Measurements from ENCODE around the gene CCDC13. TPM values are rescaled to one million over a fixed set of nuclear protein-coding genes. Genes with fewer than 3 reads are reported as not detected.

The CCDC13 gene
- total RNA-seq, 1 donor from 2014 or later = 0.40 TPM

DNA sequence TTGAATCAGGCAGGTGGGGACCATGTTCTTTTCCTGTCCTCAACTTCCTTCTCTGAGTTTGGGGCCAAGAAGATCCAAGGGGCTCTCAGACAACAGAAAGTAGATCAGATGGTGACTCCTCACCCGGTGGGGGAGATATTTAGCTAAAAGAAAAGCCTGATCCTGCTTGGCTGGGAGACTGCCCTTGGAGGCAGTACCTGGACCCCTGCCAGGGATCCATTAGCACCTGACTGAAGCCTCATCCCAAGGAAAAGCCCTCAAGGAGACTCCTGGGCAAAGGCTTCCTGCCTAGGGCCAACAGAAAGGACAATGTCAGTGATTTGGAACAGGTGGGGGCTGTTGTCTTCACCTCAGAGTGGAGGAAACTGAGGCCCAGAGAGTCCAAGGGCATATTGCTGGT, 37.0 kb downstream of the CCDC13 start:
- H3K27me3 Mint-ChIP-seq (ENCODE audit: low read depth) = peaks cover 6% of the 10 kb centered on the region
- no peaks in the 10 kb centered on the region for H3K36me3 Mint-ChIP-seq (ENCODE audit: low read depth)
- no peaks in the 10 kb centered on the region for H3K4me1 Mint-ChIP-seq (ENCODE audit: low read depth)
- no peak for DNase-seq (ENCODE audit: low spot score)
- H3K9me3 Mint-ChIP-seq (ENCODE audit: low read depth) = peaks cover 5% of the 10 kb centered on the region
- TF ChIP-seq, protein P1, sequence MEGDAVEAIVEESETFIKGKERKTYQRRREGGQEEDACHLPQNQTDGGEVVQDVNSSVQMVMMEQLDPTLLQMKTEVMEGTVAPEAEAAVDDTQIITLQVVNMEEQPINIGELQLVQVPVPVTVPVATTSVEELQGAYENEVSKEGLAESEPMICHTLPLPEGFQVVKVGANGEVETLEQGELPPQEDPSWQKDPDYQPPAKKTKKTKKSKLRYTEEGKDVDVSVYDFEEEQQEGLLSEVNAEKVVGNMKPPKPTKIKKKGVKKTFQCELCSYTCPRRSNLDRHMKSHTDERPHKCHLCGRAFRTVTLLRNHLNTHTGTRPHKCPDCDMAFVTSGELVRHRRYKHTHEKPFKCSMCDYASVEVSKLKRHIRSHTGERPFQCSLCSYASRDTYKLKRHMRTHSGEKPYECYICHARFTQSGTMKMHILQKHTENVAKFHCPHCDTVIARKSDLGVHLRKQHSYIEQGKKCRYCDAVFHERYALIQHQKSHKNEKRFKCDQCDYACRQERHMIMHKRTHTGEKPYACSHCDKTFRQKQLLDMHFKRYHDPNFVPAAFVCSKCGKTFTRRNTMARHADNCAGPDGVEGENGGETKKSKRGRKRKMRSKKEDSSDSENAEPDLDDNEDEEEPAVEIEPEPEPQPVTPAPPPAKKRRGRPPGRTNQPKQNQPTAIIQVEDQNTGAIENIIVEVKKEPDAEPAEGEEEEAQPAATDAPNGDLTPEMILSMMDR (IDR thresholded peaks at IDR 0.05) = no peak
- no peak overlapping the region for H3K4me3 Mint-ChIP-seq (ENCODE audit: unreplicated experiment)
- no peak overlapping the region for H3K27ac Mint-ChIP-seq (ENCODE audit: unreplicated experiment)

GRCh38 chr3:42735615-42736014, 37.4 kb downstream of the CCDC13 start:
- peaks cover 5% of the 10 kb centered on the region for H3K9me3 Mint-ChIP-seq (ENCODE audit: low read depth)
- no peaks in the 10 kb centered on the region for H3K36me3 Mint-ChIP-seq (ENCODE audit: low read depth)
- H3K4me1 Mint-ChIP-seq (ENCODE audit: low read depth) = no peaks in the 10 kb centered on the region
- no peak overlapping the region for H3K27ac Mint-ChIP-seq (ENCODE audit: unreplicated experiment)
- peaks cover 6% of the 10 kb centered on the region for H3K27me3 Mint-ChIP-seq (ENCODE audit: low read depth)
- no peak overlapping the region for H3K4me3 Mint-ChIP-seq (ENCODE audit: unreplicated experiment)
- TF ChIP-seq, protein P1 (IDR thresholded peaks at IDR 0.05) = no peak
- no peak for DNase-seq (ENCODE audit: low spot score)

- H3K27ac Mint-ChIP-seq (ENCODE audit: unreplicated experiment) = no peak overlapping the region
- H3K9me3 Mint-ChIP-seq (ENCODE audit: low read depth) = peaks cover 5% of the 10 kb centered on the region
- H3K36me3 Mint-ChIP-seq (ENCODE audit: low read depth) = no peaks in the 10 kb centered on the region
- no peak overlapping the region for H3K4me3 Mint-ChIP-seq (ENCODE audit: unreplicated experiment)
- TF ChIP-seq, protein P1 (IDR thresholded peaks at IDR 0.05) = no peak
- H3K4me1 Mint-ChIP-seq (ENCODE audit: low read depth) = no peaks in the 10 kb centered on the region
- DNase-seq (ENCODE audit: low spot score) = no peak
- H3K27me3 Mint-ChIP-seq (ENCODE audit: low read depth) = peaks cover 6% of the 10 kb centered on the region
Measured at GRCh38 chr3:42735019-42735418, 38.0 kb downstream of the CCDC13 start.

DNA sequence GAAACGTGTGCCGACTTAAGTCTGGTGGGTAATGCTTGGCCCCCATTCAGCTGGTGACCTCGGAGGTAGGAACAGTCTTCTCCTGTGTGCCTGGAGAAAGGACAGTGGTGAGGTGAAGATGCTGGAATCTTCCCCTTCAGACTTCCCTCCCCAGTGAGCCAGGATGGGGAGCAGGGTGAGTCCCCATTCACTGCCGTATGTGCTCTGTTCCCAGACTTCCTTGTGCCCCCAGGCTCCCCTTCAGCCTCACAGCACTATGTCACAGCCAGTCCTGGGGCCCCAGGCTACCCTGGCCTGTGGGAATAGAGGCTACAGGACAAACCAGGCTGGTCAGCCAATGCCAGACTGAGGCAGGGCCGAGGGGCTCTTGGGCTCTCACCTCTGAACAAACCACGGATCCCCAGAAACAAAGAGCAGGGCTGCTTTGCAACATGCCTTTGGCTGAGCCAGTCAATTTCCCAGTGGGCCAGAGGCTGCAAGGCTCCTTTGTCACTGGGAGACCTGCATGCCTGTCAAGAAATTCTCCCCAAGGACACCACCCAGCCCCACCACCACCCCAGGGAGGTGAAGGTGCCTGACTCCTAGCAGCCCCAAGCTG, 38.7 kb downstream of the CCDC13 start:
- H3K36me3 Mint-ChIP-seq (ENCODE audit: low read depth) = no peaks in the 10 kb centered on the region
- peaks cover 5% of the 10 kb centered on the region for H3K9me3 Mint-ChIP-seq (ENCODE audit: low read depth)
- DNase-seq (ENCODE audit: low spot score) = no peak
- H3K27me3 Mint-ChIP-seq (ENCODE audit: low read depth) = peaks cover 6% of the 10 kb centered on the region
- H3K27ac Mint-ChIP-seq (ENCODE audit: unreplicated experiment) = no peak overlapping the region
- no peaks in the 10 kb centered on the region for H3K4me1 Mint-ChIP-seq (ENCODE audit: low read depth)
- H3K4me3 Mint-ChIP-seq (ENCODE audit: unreplicated experiment) = no peak overlapping the region
- TF ChIP-seq, protein P1 (IDR thresholded peaks at IDR 0.05) = no peak

DNA sequence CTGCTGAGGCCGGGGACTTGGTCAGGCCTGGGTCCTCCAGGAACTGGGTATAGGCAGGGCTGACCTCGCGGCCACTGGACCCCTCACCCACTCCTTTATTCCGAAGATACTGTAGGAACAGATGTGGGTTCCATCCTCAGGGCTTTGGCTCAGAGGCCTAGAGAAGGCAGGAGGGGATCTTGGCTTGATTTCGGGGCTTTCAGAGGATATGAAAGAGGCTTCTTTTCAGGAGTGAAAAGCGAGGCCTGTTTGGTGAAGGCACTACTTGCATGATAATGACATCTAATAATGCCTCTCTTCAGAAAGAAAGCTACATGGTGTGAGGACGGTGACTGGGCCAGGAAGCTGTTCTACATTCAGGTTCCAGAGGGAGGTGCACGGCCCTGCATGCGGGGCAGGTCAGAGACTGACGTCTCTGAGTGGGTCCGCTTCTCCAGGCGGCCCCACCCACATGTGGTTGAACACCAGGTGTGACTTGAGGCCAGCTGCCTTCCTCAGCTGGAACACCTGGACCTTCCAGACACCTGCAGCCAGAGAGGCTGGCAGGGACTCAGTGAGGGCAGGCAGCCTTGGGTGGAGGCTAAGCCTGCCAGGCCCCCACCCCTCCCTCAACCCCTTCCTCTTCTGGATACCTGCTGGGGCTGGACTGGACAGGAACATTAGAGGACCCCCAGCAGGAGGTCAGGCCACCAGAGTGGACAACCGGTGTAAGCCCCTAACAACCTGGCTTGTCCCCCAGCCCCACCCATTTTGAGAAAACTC, 39.4 kb downstream of the CCDC13 start:
- no peaks in the 10 kb centered on the region for H3K4me1 Mint-ChIP-seq (ENCODE audit: low read depth)
- H3K27ac Mint-ChIP-seq (ENCODE audit: unreplicated experiment) = no peak overlapping the region
- peaks cover 6% of the 10 kb centered on the region for H3K27me3 Mint-ChIP-seq (ENCODE audit: low read depth)
- TF ChIP-seq, protein P1 (IDR thresholded peaks at IDR 0.05) = no peak
- DNase-seq (ENCODE audit: low spot score) = no peak
- H3K9me3 Mint-ChIP-seq (ENCODE audit: low read depth) = peaks cover 9% of the 10 kb centered on the region
- H3K4me3 Mint-ChIP-seq (ENCODE audit: unreplicated experiment) = no peak overlapping the region
- no peaks in the 10 kb centered on the region for H3K36me3 Mint-ChIP-seq (ENCODE audit: low read depth)
